Effector memory CD8-positive, alpha-beta T cell (primary cell): ENCODE data around the gene CITED4.

Experiments used
- ATAC-seq: fragments of 150-1000 bp; cut with Tn5 transposase; replicated peaks from 2 replicates; pipeline ENCODE4 v1.10.0; 2021; ENCODE audit warnings: mild to moderate bottlenecking, moderate library complexity
- DNase-seq, 3 experiments: peaks; one replicate each; pipeline ENCODE4 v3.0.0; 2021
- H3K27ac Mint-ChIP-seq, 2 donors: one replicate each; pipeline ENCODE4 v1.8.0; 2022; ENCODE audit warnings: mild to moderate bottlenecking in 2 of 2, mixed read lengths in 2 of 2, moderate library complexity in 2 of 2
- H3K27me3 Mint-ChIP-seq, 2 donors: one replicate each; pipeline ENCODE4 v1.8.0; 2022; ENCODE audit warnings: mixed read lengths in 2 of 2
- H3K36me3 Mint-ChIP-seq: one replicate; pipeline ENCODE4 v1.8.0; 2022; ENCODE audit warnings: mild to moderate bottlenecking, moderate library complexity, mixed read lengths; ENCODE audit not compliant: insufficient read depth
- H3K4me1 Mint-ChIP-seq, 2 donors: one replicate each; pipeline ENCODE4 v1.8.0; 2022; ENCODE audit warnings: low read depth in 2 of 2, mixed read lengths in 2 of 2
- H3K4me3 Mint-ChIP-seq, 2 donors: one replicate each; pipeline ENCODE4 v1.8.0; 2022; ENCODE audit warnings: mild to moderate bottlenecking in 2 of 2, mixed read lengths in 2 of 2, moderate library complexity in 2 of 2
- H3K9me3 Mint-ChIP-seq, 2 donors: one replicate each; pipeline ENCODE4 v1.8.0; 2022; ENCODE audit warnings: mixed read lengths in 2 of 2

The CITED4 gene

DNA sequence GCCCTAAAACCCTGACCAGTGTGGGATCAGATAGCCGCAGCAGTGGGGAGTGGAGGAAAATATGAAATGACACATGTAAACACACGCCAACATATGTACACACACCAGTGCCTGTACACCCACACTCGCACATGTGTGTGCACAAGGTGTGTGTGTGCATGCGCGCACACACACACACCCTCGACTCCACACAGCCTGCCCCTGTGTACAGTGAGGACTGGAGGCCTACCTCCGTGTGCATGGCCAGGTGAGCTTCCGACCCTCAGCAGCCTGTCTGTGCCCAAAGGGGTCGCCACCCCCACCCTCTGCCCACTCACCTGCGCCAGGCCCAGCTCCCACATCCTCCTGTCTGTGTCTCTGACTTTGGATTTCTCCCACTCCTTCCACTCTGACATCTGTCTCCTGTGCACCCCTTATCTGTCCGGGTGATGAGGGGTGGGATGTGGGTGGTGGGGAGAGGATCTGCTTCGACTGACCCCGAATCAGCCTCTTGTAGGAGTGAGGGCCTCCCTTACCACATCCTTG is 31.7 kb downstream of the CITED4 start:
- Mint-ChIP-seq H3K27ac (no peak overlapping the region), H3K4me3 (no peak overlapping the region), H3K36me3 (no peaks in the 10 kb centered on the region), H3K27me3 (no peaks in the 10 kb centered on the region), H3K9me3 (no peaks in the 10 kb centered on the region), H3K4me1 (peaks cover 9 to 15% of the 10 kb centered on the region in 2 donors)
- ATAC-seq, result no peak
- DNase-seq, result no peak

GRCh38 chr1:40829631-40830245 is 32.4 kb downstream of the CITED4 start:
- no peaks in the 10 kb centered on the region for H3K36me3 Mint-ChIP-seq
- no peak for DNase-seq
- no peaks in the 10 kb centered on the region for H3K27me3 Mint-ChIP-seq
- H3K4me3 Mint-ChIP-seq, result no peak overlapping the region
- H3K27ac Mint-ChIP-seq, result no peak overlapping the region
- H3K9me3 Mint-ChIP-seq, result no peaks in the 10 kb centered on the region
- peaks cover 13 to 21% of the 10 kb centered on the region in 2 donors for H3K4me1 Mint-ChIP-seq
- no peak for ATAC-seq

DNA sequence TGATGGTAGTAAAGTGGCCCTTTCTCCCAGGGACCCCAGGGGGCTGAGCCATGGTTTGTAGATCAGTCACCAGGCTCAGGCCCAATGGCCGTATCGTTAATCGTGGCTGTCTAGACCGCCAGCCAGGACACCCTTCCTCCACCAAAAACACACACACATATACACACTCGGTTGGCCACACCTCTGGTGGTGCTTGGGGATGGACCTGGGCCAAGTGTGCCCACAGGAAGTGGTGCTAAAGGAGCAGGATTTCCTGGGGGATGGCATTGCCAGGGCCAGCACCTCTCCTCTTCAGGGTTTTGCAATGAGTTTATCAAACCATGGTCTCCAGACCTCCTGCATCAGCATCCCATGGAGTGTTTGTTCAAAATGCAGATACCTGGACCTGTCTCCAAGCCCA is 36.2 kb downstream of the CITED4 start:
- Mint-ChIP-seq H3K36me3 (no peaks in the 10 kb centered on the region), H3K27me3 (no peaks in the 10 kb centered on the region), H3K4me1 (peaks cover 13 to 22% of the 10 kb centered on the region in 2 donors), H3K4me3 (peak overlapping the region in 1 of 2 donors; percentile 22), H3K9me3 (no peaks in the 10 kb centered on the region), H3K27ac (peak overlapping the region in 1 of 2 donors; percentile 76)
- DNase-seq, result no peak
- peak; percentile 29 for ATAC-seq

DNA sequence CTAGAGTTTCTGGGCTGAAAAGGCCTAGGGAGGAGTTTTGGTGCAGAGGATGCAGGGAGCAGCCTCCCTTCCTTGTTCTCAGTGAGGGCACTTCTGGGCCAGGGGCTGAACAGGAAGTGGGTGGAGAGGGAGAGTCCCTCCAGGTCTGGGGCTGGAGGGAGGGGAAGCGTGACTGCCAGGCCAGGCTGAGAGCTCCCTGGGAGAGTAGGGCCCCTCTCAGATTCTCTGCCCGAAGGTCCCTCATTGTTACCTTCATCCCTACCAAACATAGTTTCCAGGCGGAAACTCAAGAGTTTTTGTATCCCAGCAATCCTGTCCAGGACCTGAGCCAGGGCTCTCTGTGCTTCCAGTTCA is 36.8 kb downstream of the CITED4 start:
- Mint-ChIP-seq H3K4me3 (no peak overlapping the region), H3K4me1 (peaks cover 13 to 22% of the 10 kb centered on the region in 2 donors), H3K36me3 (no peaks in the 10 kb centered on the region), H3K27ac (peak overlapping the region in 1 of 2 donors; percentile 76), H3K27me3 (no peaks in the 10 kb centered on the region), H3K9me3 (no peaks in the 10 kb centered on the region)
- ATAC-seq (no peak), DNase-seq (no peak)

- Mint-ChIP-seq H3K27me3 (no peaks in the 10 kb centered on the region), H3K9me3 (no peaks in the 10 kb centered on the region), H3K4me1 (peaks cover 13 to 22% of the 10 kb centered on the region in 2 donors), H3K27ac (peak overlapping the region in 1 of 2 donors; percentile 76), H3K4me3 (no peak overlapping the region), H3K36me3 (no peaks in the 10 kb centered on the region)
- ATAC-seq (no peak), DNase-seq (no peak)
These were observed 37.4 kb downstream of the CITED4 start for GRCh38 chr1:40824591-40825434.

- Mint-ChIP-seq H3K9me3 (no peaks in the 10 kb centered on the region), H3K4me1 (peaks cover 13 to 24% of the 10 kb centered on the region in 2 donors), H3K4me3 (no peak overlapping the region), H3K27ac (peak overlapping the region in 1 of 2 donors; percentile 7), H3K27me3 (no peaks in the 10 kb centered on the region), H3K36me3 (no peaks in the 10 kb centered on the region)
- ATAC-seq, result no peak
- no peak for DNase-seq
These were observed 38.2 kb downstream of the CITED4 start for GRCh38 chr1:40823983-40824382.

DNA sequence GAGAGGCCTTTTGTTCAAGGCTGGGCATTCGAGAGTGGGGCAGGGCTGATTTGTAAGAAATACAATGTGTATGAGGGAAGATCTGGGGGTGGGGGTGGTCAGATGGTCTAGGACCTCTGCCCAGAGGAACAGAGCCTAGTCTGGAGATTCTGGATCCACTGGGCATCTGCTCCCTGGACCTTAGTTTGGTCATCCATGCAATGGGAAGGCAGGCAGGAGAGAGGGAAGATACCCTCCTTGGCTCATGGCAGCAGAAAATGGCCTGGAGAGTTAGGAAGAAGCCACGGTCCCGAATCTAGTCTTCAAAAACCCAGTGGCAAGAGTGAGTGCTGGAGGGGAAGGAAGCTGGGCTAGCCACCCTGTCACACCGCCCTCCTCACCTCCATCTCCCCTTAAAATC is 38.8 kb downstream of the CITED4 start:
- ATAC-seq (no peak), DNase-seq (no peak)
- Mint-ChIP-seq H3K27ac (no peak overlapping the region), H3K9me3 (no peaks in the 10 kb centered on the region), H3K27me3 (no peaks in the 10 kb centered on the region), H3K36me3 (peaks cover 3% of the 10 kb centered on the region), H3K4me1 (peaks cover 19 to 28% of the 10 kb centered on the region in 2 donors), H3K4me3 (no peak overlapping the region)

DNA sequence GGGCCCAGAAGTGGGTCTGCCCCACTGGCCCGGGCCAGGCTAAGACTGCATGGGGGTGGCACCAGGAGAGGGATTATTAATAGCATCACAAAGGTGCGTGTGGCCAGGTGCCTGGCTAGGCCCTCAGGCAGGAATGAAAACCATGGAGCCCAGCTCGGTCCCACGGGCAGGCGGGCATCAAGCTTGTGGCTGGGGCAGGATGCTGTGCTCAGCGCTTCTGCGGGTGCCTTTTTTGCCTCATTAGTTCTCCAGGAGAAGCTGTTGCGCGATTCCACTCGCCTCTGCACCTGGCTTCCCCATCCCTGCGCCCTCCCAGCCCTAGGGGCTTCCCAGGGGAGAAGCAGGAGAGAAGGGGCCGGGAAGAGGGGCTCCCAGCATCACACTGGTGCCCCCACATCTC is 39.3 kb downstream of the CITED4 start:
- no peak overlapping the region for H3K4me3 Mint-ChIP-seq
- H3K36me3 Mint-ChIP-seq, result peaks cover 3% of the 10 kb centered on the region
- no peaks in the 10 kb centered on the region for H3K27me3 Mint-ChIP-seq
- H3K4me1 Mint-ChIP-seq, result peaks cover 19 to 28% of the 10 kb centered on the region in 2 donors
- H3K27ac Mint-ChIP-seq, result no peak overlapping the region
- ATAC-seq (no peak), DNase-seq (no peak)
- no peaks in the 10 kb centered on the region for H3K9me3 Mint-ChIP-seq

DNA sequence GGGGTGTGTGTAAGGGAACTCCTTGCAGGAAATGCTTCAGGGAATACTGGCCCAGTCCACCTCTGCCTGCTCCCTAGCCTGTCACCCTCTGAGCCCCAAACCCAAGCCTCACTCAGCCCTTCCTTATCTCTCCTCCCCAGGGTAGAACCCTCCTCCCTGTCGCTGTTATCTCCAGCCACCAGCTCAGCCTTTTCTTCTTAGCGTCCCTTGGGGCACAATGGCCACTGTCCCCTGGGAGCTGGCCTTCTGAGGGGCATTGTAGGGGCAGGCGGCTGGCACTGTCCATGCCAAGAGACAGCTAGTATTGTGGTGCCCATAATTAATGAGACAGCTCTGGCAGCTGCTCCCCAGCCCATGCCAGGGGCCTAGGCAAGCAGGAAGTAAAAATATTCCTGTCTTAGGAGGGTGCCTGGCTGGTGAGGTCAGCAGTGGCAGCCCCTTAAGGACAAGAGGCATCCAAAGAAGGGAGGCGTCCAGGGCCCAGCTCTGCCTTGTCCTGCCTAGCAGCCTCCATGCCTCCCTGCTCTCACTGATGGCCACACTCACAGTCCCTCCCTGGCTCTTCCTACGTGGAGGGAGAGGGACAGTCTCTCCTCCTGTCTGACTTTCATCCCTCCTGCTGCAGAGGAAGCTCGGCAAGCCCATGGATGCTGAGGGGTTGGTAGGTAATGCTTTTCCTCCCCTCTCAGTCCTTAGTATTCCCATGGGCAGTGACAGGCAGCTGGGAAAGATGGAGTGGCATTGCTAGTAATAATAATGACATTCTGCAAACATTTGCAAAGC is 41.1 kb downstream of the CITED4 start:
- Mint-ChIP-seq H3K9me3 (no peaks in the 10 kb centered on the region), H3K4me3 (no peak overlapping the region), H3K27ac (peak overlapping the region in 1 of 2 donors; percentile 51), H3K36me3 (peaks cover 3% of the 10 kb centered on the region), H3K4me1 (peaks cover 13 to 19% of the 10 kb centered on the region in 2 donors), H3K27me3 (no peaks in the 10 kb centered on the region)
- DNase-seq (no peak), ATAC-seq (no peak)

DNA sequence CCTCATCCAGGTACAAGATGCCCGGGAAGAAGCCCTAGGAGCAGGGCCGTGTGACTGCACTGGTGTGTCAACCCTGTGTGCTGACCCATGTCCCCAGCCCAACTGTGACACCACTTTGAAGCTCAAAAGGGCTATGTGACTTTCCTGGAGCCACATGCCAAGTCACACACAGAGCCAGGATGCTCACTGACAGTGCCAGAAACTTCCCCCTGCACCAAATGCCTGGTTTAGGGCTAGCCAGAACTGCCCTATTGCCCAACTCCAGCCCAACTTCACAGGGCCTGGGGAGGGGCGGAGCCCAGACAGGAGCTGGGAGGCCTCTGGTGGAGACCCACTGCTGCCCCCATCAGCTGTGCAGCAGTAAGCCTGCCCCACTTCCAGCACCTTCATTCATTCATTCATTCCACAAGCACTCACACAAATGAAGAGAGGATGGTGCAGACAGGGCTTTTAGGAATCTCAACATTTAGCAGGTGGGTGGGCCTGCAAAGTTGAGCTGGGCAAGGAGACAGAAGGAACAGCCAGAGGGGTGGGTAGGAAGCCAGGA is 41.8 kb downstream of the CITED4 start:
- Mint-ChIP-seq H3K9me3 (no peaks in the 10 kb centered on the region), H3K36me3 (peaks cover 3% of the 10 kb centered on the region), H3K4me1 (peaks cover 9 to 13% of the 10 kb centered on the region in 2 donors), H3K27ac (no peak overlapping the region), H3K4me3 (no peak overlapping the region), H3K27me3 (no peaks in the 10 kb centered on the region)
- DNase-seq, result no peak
- no peak for ATAC-seq

DNA sequence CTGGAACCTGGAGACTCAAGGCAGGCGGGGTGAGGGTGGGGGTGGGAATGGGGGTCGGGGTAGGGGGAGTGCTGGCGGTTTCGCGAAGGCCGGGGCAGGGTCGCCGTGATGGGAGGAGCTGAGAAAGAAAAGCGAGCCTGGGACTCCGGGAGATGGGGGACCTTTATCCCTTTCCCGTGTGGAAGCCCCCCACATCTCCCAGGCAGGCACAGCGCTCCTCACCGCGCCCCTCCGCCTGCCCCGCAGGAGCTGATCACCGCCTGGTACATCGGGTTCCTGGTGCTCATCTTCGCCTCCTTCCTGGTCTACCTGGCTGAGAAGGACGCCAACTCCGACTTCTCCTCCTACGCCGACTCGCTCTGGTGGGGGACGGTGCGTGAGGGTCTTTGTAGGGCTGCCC is 43.1 kb downstream of the CITED4 start:
- Mint-ChIP-seq H3K9me3 (no peaks in the 10 kb centered on the region), H3K27me3 (no peaks in the 10 kb centered on the region), H3K4me3 (peak overlapping the region; percentile 82 to 84), H3K4me1 (peaks cover 5 to 7% of the 10 kb centered on the region in 2 donors), H3K27ac (peak overlapping the region; percentile 69 to 71), H3K36me3 (peaks cover 7% of the 10 kb centered on the region)
- ATAC-seq, result no peak
- no peak for DNase-seq

DNA sequence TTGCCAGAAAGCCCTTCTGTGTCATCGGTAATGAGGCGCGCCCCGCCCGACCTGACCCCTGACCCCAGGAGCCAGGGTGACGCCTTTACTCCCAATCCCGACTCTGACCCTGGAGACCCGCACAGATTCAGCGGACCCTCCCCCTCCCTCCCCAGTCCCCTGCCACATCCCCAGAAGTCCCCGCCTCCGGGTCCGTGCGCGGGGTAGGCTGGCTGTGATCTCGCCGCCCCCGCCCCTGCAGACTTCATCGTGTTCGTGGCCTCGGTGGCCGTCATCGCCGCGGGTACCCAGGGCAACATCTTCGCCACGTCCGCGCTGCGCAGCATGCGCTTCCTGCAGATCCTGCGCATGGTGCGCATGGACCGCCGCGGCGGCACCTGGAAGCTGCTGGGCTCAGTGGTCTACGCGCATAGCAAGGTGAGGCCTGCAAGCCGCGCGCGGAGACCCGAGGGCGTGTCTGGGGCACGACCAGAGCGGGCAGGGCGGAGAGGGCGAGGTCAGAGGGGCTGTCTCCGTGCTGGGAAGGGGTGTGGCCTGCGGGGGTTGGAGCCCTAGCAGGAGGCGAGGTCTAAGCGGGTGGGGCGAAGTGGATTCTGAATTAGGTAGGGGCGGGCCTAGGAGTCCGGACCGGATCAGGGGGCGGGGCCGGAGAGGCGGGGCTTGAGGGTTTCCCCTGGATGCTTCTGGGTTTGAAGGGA is 43.8 kb downstream of the CITED4 start:
- DNase-seq (peak; percentile 81 to 85 (median 81)), ATAC-seq (peak; percentile 95)

More for the DNA sequence above, 43.8 kb downstream of the CITED4 start:
- Mint-ChIP-seq H3K36me3 (peaks cover 7% of the 10 kb centered on the region), H3K27ac (peak overlapping the region; percentile 65 to 71), H3K4me1 (peaks cover 5 to 7% of the 10 kb centered on the region in 2 donors), H3K4me3 (peak overlapping the region; percentile 82 to 84), H3K9me3 (no peaks in the 10 kb centered on the region), H3K27me3 (no peaks in the 10 kb centered on the region)
